Adrenal gland (tissue), 12 donors: ENCODE measurements around the gene ADAM10. TPM values are rescaled to one million over a fixed set of nuclear protein-coding genes. Genes with fewer than 3 reads are reported as not detected.

Experiments used
- DNase-seq, 7 donors: peaks; one replicate each; pipeline ENCODE4 v3.0.0-alpha.2; 2019 to 2020
- H3K27ac ChIP-seq, 5 donors: fragments of 200-600 bp; sonication (generic) in 4 of 5; 1 replicate in 3 of 5; 2 replicates in 2 of 5; pipeline versions ENCODE4 v1.5.1 to v1.8.0; 2016 to 2020; ENCODE audit warnings: mild to moderate bottlenecking in 1 of 5
- H3K27me3 ChIP-seq: fragments of 200-600 bp; 2 replicates; pipeline ENCODE4 v1.8.0; 2021
- H3K36me3 ChIP-seq, 2 donors: fragments of 200-600 bp; replicated peaks in 1 of 2; 1 replicate in 1 of 2; 2 replicates in 1 of 2; pipeline versions ENCODE4 v1.5.1 to v1.8.0; 2018 to 2022
- H3K4me1 ChIP-seq, 2 donors: fragments of 200-600 bp; replicated peaks in 1 of 2; 1 replicate in 1 of 2; 2 replicates in 1 of 2; pipeline versions ENCODE4 v1.5.1 to v1.8.0; 2018 to 2021
- H3K4me3 ChIP-seq, 4 donors: fragments of 200-600 bp; sonication (generic) in 3 of 4; one replicate each; pipeline ENCODE4 v1.5.1; 2016 to 2018
- H3K9me3 ChIP-seq, 3 donors: fragments of 200-600 bp; sonication (generic) in 1 of 3; replicated peaks in 1 of 3; 1 replicate in 2 of 3; 2 replicates in 1 of 3; pipeline versions ENCODE4 v1.5.1 to v1.8.0; 2016 to 2021
- CTCF ChIP-seq, 6 experiments: fragments of 450-650 bp in 4 of 6; fragments of 200-600 bp in 2 of 6; sonication (generic) in 1 of 6; IDR thresholded peaks; 1 replicate in 5 of 6; 2 replicates in 1 of 6; pipeline versions ENCODE4 v1.5.1 to v1.8.0; 2016 to 2021; ENCODE audit warnings: antibody characterized with exemption in 6 of 6, mild to moderate bottlenecking in 2 of 6, moderate library complexity in 1 of 6
- POLR2A ChIP-seq, 2 donors: fragments of 450-650 bp; IDR thresholded peaks; one replicate each; pipeline ENCODE4 v1.6.1; 2017; ENCODE audit warnings: antibody characterized with exemption in 2 of 2, mild to moderate bottlenecking in 2 of 2, moderate library complexity in 1 of 2
- WGBS, 4 donors: extraction: QIAGEN DNeasy Blood & Tissue Kit in 2 of 4; methylation state at CpG; one replicate each; pipeline versions ENCODE4 v1.1.5 to v1.1.7; 2013 to 2017; 5-methylcytosine and 5-hydroxymethylcytosine counted together
- intact Hi-C, 2 donors: fragments of 100-400 bp; cut with DNase I; formaldehyde crosslinking; loops; one replicate each; pipeline versions ENCODE4 v1.14.1 to v1.15.0; 2022 to 2023
- polyA plus RNA-seq, 3 donors: library from polyadenylated mRNA; stranded (reverse); fragments of 200-250 nt in 2 of 3; fragments of 350-450 nt in 1 of 3; fragmentation: Illumina TruSeq in 1 of 3; extraction: RNeasy Lipid Tissue Mini Kit (QIAGEN cat#74804) in 1 of 3; gene quantifications; one replicate each; pipeline ENCODE4 v1.2.3, GENCODE V29; 2013 to 2014
- total RNA-seq, 9 donors: library from RNA; depleted of rRNA in 4 of 9; stranded (reverse); fragments of >200 nt in 4 of 9; fragments of 120-200 nt in 1 of 9; fragmentation: NEBNext Ultra II Directional in 1 of 9; extraction: Animal tissue kit (Norgen Biotek cat#: 25700) in 1 of 9; gene quantifications; one replicate each; pipeline versions ENCODE4 v1.1.0 to v1.2.4, GENCODE V29; 2013 to 2023
- donor health status: healthy with polysubstance abuse.
- donor health status: Bipolar disorder and iron deficiency.
- donor health status: DM: yes; HTN: yes; CAD: no.
- donor health status: DM: no; HTN: no; CAD: no.
- donor health status: DM: no; HTN: no; CAD: no.
- donor health status: DM: yes; HTN: yes; CAD: no.

Gene ADAM10
- total and polyA plus RNA-seq, 12 donors: 6.2 to 97.9 (median 50.7) TPM

- DNase-seq: no peak
- H3K4me1 ChIP-seq: no peaks in the 10 kb centered on the region
- TF ChIP-seq POLR2A (IDR thresholded peaks at IDR 0.05) (no peak), CTCF (IDR thresholded peaks at IDR 0.05) (no peak)
- no peaks in the 10 kb centered on the region for H3K9me3 ChIP-seq
- intact Hi-C loops: no loop called here
- WGBS, 4 donors: 90 to 97% (median 95%) methylated on average over 4 of the region's 4 CpGs
- H3K36me3 ChIP-seq: no peaks in the 10 kb centered on the region
- no peak overlapping the region for H3K4me3 ChIP-seq
- no peaks in the 10 kb centered on the region for H3K27me3 ChIP-seq
- no peak overlapping the region for H3K27ac ChIP-seq
Measured at GRCh38 chr15:58587486-58587885, 162.0 kb downstream of the ADAM10 start.

- intact Hi-C loops: no loop called here
- no peaks in the 10 kb centered on the region for H3K9me3 ChIP-seq
- H3K36me3 ChIP-seq: no peaks in the 10 kb centered on the region
- no peaks in the 10 kb centered on the region for H3K4me1 ChIP-seq
- H3K27me3 ChIP-seq: no peaks in the 10 kb centered on the region
- 79 to 88% (median 84%) methylated on average over 5 of the region's 5 CpGs for WGBS, 4 donors
- DNase-seq: no peak
- no peak for TF ChIP-seq POLR2A (IDR thresholded peaks at IDR 0.05)
- H3K27ac ChIP-seq: no peak overlapping the region
- no peak overlapping the region for H3K4me3 ChIP-seq
Measured at GRCh38 chr15:58585693-58586443, 163.6 kb downstream of the ADAM10 start.

GRCh38 chr15:58584789-58585461 lies 164.6 kb downstream of the ADAM10 start:
- Histone ChIP-seq H3K27me3 (no peaks in the 10 kb centered on the region), H3K36me3 (no peaks in the 10 kb centered on the region), H3K4me1 (no peaks in the 10 kb centered on the region), H3K4me3 (no peak overlapping the region), H3K9me3 (no peaks in the 10 kb centered on the region), H3K27ac (no peak overlapping the region)
- intact Hi-C loops: no loop called here
- WGBS, 4 donors: 71 to 81% (median 78%) methylated on average over 5 to 6 of the region's 6 CpGs
- TF ChIP-seq POLR2A (IDR thresholded peaks at IDR 0.05) (no peak), CTCF (IDR thresholded peaks at IDR 0.05) (no peak)
- no peak for DNase-seq

- Histone ChIP-seq H3K4me1 (no peaks in the 10 kb centered on the region), H3K27ac (no peak overlapping the region), H3K27me3 (no peaks in the 10 kb centered on the region), H3K9me3 (no peaks in the 10 kb centered on the region), H3K4me3 (no peak overlapping the region), H3K36me3 (no peaks in the 10 kb centered on the region)
- no peak for DNase-seq
- TF ChIP-seq CTCF (IDR thresholded peaks at IDR 0.05): no peak
- no peak for TF ChIP-seq POLR2A (IDR thresholded peaks at IDR 0.05)
- 59 to 72% (median 67%) methylated on average over 3 of the region's 3 CpGs for WGBS, 4 donors
- intact Hi-C loops: no loop called here
Measured at GRCh38 chr15:58583171-58583908, 166.2 kb downstream of the ADAM10 start.
